Activated CD4-positive, alpha-beta T cell treated with anti-CD3 and anti-CD28 coated beads for 48 hours (primary cell): Measurements from ENCODE around the gene VWA5B2.
A peak's percentile ranks its signal among the peaks of the same experiment; 100 is the strongest.

Experiments used
- DNase-seq: peaks from one replicate; pipeline ENCODE4 v3.0.0-alpha.2; 2020

The VWA5B2 gene

DNA sequence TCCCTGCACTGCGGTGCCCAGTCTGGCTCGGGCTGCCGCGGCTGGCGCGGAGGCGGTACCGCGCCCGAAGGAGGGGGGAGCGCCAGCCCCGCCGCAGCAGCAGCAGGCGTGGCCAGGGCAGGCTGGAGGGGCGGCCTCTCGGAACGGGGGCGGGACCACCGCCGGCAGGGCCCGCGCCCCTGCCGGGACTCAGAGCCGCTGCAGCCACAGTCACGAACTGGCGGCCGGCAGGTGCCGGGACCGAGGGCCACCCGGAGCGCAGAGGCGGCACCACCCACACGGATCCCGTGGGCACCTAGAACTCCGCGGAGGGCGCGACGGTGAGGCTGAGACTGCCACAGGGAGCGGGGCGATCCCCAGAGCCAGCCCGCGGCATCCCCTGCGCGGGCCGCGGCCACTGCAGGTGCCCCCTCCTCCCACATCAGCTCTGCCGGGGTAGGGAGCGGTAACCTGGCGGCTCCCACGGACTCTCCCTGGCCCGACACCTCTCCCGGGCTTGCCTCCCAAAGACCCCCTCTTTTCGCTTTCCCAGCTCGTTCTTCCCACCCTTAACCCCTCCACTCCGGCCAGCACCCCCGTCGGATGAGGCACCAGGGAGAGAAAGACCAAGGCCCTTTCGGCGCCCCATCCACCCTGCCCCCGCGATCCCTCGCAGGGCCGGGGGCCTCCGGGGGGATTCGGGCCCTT is at the start of gene VWA5B2:
TSS of gene VWA5B2 (plus strand) at position 192 of the 687 bp plus-strand sequence. CDS start 944 bp downstream, outside the sequence.
- peak; percentile 74 for DNase-seq

GRCh38 chr3:184180165-184180564 is 49.2 kb upstream of the VWA5B2 start:
- no peak for DNase-seq

DNA sequence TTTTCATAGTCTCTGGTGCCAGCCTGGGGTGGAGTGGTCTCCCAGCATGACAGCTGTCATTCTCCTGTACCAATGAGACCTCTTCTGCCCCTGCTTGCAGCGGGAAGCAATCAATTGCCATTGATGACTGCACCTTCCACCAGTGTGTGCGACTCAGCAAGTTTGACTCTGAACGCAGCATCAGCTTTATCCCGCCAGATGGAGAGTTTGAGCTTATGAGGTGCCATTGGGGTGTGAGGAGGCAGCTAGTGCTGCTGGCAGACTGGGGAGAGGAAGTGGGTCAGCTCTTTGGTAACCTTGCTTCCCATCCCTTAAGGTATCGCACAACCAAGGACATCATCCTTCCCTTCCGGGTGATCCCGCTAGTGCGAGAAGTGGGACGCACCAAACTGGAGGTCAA is 47.8 kb upstream of the VWA5B2 start:
- no peak for DNase-seq

- DNase-seq = no peak
Observed at GRCh38 chr3:184183679-184184078, 45.7 kb upstream of the VWA5B2 start.

GRCh38 chr3:184184546-184185230 is 44.7 kb upstream of the VWA5B2 start:
- DNase-seq = no peak

DNA sequence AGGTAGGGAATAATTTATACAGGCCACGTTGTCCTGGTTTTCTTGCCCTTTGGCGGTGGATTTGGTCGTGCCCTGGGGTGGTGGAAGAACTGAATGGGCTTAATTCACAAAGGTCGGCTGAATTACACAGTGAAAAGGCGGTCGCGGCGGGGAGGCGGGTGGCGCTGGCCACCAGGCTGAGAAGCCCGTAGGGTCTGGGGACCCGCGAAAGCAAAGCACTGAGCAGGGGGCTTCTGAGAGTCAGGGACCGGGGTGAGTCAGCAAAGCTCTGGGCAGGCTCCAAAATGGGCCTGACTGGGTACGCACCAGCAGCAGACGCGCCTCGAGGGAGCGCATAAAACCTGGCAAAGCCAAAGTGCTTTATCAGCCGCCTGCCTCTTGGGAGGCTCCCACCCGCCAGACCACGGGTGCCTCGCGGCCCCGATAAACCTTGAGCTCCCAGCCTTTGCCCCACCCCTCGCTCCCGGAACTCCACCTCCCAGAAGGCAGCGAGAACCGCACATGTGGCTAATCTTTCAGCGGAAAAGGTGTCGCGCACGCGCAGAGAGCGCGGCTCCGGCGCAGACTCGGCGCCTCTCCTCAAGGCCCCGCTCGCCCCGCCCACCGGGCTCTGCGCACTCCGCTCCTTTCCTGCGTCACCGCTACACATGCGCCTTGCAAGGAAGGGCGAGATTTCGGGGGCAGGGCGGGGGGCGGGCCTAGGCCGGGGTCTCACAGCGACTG is 43.8 kb upstream of the VWA5B2 start:
- DNase-seq = peak; percentile 99

- DNase-seq = peak; percentile 37
Observed at GRCh38 chr3:184186184-184186901, 43.0 kb upstream of the VWA5B2 start, which contains the start of gene ABCF3. Gene ABCF3 (plus strand): TSS chr3:184186199. CDS start chr3:184186208, 9 bp downstream.

GRCh38 chr3:184186902-184187207 is 42.5 kb upstream of the VWA5B2 start:
- DNase-seq = no peak

- DNase-seq = no peak
Observed at GRCh38 chr3:184188080-184188479, 41.3 kb upstream of the VWA5B2 start.

DNA sequence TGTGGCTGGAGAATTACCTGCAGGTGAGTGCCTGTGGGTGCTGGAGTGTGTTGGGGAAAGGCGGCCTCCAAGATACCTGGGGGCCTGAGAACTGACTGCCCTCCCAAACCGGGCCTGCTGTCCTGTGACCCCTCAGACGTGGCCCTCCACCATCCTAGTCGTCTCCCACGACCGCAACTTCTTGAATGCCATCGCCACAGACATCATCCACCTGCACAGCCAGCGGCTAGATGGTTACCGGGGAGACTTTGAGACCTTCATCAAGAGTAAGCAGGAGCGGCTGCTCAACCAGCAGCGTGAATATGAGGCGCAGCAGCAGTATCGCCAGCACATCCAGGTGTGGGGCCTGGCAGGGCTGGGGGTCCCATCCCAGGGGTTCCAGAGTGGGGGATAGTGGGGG is 40.0 kb upstream of the VWA5B2 start:
- no peak for DNase-seq

- DNase-seq = no peak
Observed at GRCh38 chr3:184192889-184193288, 36.5 kb upstream of the VWA5B2 start.

- no peak for DNase-seq
Observed at GRCh38 chr3:184193991-184194539, 35.3 kb upstream of the VWA5B2 start.

DNA sequence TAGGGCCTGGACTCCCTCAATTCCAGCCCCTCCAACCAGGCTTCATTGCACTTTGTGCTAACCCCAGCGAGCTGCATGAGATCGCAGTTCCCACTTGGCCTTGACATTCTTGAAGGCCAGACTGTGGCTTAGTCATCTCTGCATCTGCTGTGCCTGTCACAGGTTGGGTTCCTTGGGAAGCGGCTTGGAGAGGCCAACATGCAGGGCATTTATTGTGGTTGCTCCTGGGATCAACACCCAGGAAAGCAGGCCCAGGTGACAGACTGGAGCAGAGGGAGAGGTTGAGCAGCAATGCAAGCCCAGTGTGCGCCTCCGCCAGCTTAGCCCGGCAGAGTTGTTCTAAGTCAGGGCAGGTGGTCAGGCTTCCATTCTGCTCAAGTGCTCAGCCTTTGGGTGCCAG is 32.8 kb upstream of the VWA5B2 start:
- DNase-seq = no peak

GRCh38 chr3:184198509-184198908 is 30.9 kb upstream of the VWA5B2 start:
- no peak for DNase-seq

DNA sequence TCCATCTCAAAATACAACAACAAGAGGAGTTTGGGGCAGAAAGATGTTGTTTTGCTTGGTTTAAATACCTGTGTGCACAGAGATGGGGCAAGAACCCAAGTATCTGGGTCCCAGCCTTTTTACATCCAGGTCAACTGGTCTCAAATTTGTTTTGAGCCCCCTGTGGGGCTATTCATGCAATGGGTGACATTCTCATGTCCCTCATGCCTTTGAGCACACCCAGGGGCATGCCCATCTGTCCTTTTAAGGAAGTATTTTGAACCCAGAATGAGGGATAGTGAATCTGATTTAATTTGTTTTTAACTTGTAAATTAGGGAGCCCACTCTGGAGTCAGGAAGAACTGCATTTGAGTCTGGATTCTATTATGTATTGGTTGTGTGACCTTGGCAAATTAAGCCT is 28.6 kb upstream of the VWA5B2 start:
- no peak for DNase-seq

DNA sequence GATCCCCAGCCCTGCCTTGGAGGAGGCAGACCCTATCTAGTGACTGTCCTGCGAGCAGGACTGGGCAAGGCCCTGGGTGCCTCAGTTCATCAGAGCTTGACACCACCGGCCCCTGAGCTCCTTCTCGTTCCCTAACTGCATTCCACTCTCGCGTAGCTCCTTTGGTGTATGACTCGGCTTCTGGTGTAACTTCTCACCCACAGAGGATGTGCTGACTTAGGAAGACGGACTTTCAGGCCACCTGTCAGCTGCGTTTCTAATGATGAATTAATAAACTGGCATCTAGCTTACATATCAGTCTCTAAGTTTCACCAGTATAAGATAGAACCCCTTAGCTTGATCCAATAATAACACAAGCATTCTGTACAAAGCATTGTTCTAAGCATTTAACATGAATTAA is 25.9 kb upstream of the VWA5B2 start:
- no peak for DNase-seq

DNA sequence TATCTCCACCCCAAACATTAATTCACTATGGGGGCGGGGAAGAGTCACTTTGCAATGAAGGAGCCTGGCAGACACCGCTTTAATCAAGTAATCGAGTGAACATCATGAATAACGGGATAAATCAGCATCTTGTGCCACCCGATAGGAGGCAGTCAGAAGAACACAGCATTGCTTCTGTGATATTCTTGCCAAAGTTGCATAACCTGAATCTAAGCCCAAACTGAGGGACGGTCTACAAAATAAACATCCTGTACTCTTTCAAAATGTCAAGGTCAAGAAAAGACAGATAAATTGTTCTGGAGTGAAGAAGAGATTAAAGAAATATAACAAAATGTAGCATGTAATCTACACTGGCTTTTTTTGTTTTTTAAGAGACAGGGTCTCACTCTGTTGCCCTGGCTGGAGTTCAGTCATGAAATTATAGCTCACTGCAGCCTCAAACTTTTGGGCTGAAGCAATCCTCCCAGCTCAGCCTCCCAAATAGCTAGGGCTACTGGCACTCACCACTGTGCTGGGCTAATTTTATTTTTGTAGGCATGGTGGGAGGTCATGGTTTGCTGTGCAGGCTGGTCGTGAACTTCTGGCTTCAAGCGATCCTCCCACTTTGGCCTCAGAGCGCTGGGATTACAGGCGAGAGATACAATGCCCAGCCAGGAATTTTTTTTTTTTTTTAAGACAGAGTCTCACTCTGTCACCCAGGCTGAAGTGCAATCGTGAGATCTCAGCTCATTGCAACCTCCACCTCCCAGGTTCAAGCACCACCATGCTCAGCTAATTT is 20.1 kb upstream of the VWA5B2 start:
- DNase-seq = no peak

- no peak for DNase-seq
Observed at GRCh38 chr3:184211297-184211696, 18.1 kb upstream of the VWA5B2 start.

DNA sequence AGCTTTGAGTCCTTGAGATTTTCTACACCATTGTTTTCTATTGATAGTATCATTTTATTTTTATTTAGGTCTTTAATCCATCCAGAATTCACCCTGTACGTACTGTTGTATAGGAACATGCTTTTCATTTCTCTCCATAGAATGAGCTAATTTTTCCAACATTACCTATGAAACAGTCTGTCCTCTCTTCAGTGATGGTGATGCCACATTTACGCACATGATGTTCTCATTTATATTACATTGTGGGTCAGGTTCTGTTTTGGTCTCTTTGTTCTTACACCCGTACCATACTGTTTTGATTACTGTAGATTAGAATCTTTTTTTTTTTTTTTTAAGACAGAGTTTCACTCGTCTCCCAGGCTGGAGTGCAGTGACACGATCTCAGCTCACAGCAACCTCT is 17.7 kb upstream of the VWA5B2 start:
- DNase-seq = no peak

DNA sequence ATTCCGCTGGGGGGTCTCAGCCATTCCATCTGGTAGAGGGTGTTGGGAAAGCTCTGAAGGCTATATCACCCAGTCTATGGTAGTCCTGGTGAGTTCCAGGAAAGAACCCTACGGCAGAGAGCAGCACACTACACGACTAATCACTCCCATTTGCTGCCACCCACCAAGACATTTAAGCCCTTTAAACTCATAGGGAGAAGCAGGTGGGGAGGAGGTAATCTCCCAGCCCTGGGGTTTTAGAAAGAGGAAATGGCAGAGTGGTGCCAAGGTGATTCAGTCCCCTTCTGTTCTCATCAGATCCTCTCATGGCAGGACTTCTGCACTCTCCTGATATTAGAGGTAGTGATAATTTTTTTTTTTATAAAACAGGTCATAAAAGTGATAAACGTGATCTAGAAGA is 10.6 kb upstream of the VWA5B2 start:
- no peak for DNase-seq

GRCh38 chr3:184222521-184222920 is 6.9 kb upstream of the VWA5B2 start:
- no peak for DNase-seq

- DNase-seq = no peak
Observed at GRCh38 chr3:184223946-184224345, 5.4 kb upstream of the VWA5B2 start.
